Epithelial cell of proximal tubule (primary cell): ENCODE measurements around the gene MPP2. TPM values are rescaled to one million over a fixed set of nuclear protein-coding genes. Genes with fewer than 3 reads are reported as not detected.
"Not testable (repeated sequence)": the region's sequence is repeated elsewhere in the genome, so short reads cannot be mapped to it uniquely, and the experiment has no call there.

Source experiments
- DNase-seq: peaks from one replicate; pipeline ENCODE4 v3.0.0-alpha.2; 2011; ENCODE audit warnings: low read depth
- H3K4me3 ChIP-seq: 2 replicates; pipeline ENCODE4 v1.5.1; 2011; ENCODE audit warnings: low read depth, mild to moderate bottlenecking, low read length
- CTCF ChIP-seq: conservative IDR thresholded peaks from 2 replicates; pipeline ENCODE4 v1.5.1; 2012; ENCODE audit warnings: low read depth, mild to moderate bottlenecking, low read length
- total RNA-seq: library from RNA; depleted of rRNA; stranded (reverse); fragments of >200 nt; gene quantifications from 2 replicates; pipeline ENCODE4 v1.2.3, GENCODE V29; 2015

MPP2 gene
- total RNA-seq, 1 donor from 2014 or later: 14.1 TPM

- H3K4me3 ChIP-seq: no peak overlapping the region
- TF ChIP-seq CTCF: no peak
- DNase-seq: no peak
Observed at GRCh38 chr17:43928609-43929008, 21.3 kb upstream of the MPP2 start.

- not testable (repeated sequence) for H3K4me3 ChIP-seq, DNase-seq
Observed at GRCh38 chr17:43927929-43928328, 20.6 kb upstream of the MPP2 start.

- TF ChIP-seq CTCF: no peak
- peak overlapping the region; percentile 10 for H3K4me3 ChIP-seq
- no peak for DNase-seq
Observed at GRCh38 chr17:43927060-43927864, 19.9 kb upstream of the MPP2 start.

- H3K4me3 ChIP-seq: no peak overlapping the region
- DNase-seq: no peak
- no peak for TF ChIP-seq CTCF
Observed at GRCh38 chr17:43924558-43924957, 17.2 kb upstream of the MPP2 start.

- no peak for TF ChIP-seq CTCF
- no peak overlapping the region for H3K4me3 ChIP-seq
- DNase-seq: no peak
Observed at GRCh38 chr17:43920500-43921095, 13.3 kb upstream of the MPP2 start.

GRCh38 chr17:43918026-43918389 is 10.7 kb upstream of the MPP2 start:
- TF ChIP-seq CTCF: no peak
- no peak overlapping the region for H3K4me3 ChIP-seq
- no peak for DNase-seq

- DNase-seq: no peak
- H3K4me3 ChIP-seq: no peak overlapping the region
- peak; percentile 47 for TF ChIP-seq CTCF
Observed at GRCh38 chr17:43917348-43918025, 10.2 kb upstream of the MPP2 start.
